Osteoblast (primary cell): ENCODE results near the gene NPNT. TPM values are rescaled to one million over a fixed set of nuclear protein-coding genes. Genes with fewer than 3 reads are reported as not detected.

Experiments used
- DNase-seq: peaks from one replicate; pipeline ENCODE4 v3.0.0; 2011; ENCODE audit warnings: low spot score, mixed read lengths; ENCODE audit not compliant: insufficient read length; ENCODE audit errors: missing footprints
- H2AFZ ChIP-seq: 2 replicates; pipeline ENCODE4 v1.6.0; 2011; ENCODE audit warnings: mild to moderate bottlenecking, low read length
- H3K27ac ChIP-seq: 2 replicates; pipeline ENCODE4 v1.5.1; 2011; ENCODE audit warnings: mild to moderate bottlenecking, low read depth, low read length, moderate library complexity
- H3K27me3 ChIP-seq: 2 replicates; pipeline ENCODE4 v1.6.0; 2012; ENCODE audit warnings: mild to moderate bottlenecking, control low read depth, inconsistent platforms, low read length, moderate library complexity; ENCODE audit not compliant: insufficient read depth
- H3K36me3 ChIP-seq: 2 replicates; pipeline ENCODE4 v1.5.1; 2011; ENCODE audit warnings: mild to moderate bottlenecking, low read length, control low read depth, moderate library complexity; ENCODE audit not compliant: insufficient read depth
- H3K4me1 ChIP-seq: 2 replicates; pipeline ENCODE4 v1.5.1; 2011; ENCODE audit warnings: mild to moderate bottlenecking, low read length, control low read depth, moderate library complexity; ENCODE audit not compliant: insufficient read depth
- H3K4me2 ChIP-seq: 2 replicates; pipeline ENCODE4 v1.6.0; 2011; ENCODE audit warnings: mild to moderate bottlenecking, low read length; ENCODE audit not compliant: insufficient read depth
- H3K4me3 ChIP-seq: fragments of 200-600 bp; sonication (generic); 3 replicates; pipeline ENCODE4 v1.5.1; 2012; ENCODE audit warnings: mild to moderate bottlenecking, low read length, inconsistent platforms; ENCODE audit not compliant: insufficient read depth
- H3K79me2 ChIP-seq: 2 replicates; pipeline ENCODE4 v1.6.0; 2012; ENCODE audit warnings: mild to moderate bottlenecking, low read length, control low read depth, inconsistent platforms; ENCODE audit not compliant: insufficient read depth
- H3K9me3 ChIP-seq: 2 replicates; pipeline ENCODE4 v1.5.1; 2011; ENCODE audit warnings: low read depth, low read length, control low read depth
- H4K20me1 ChIP-seq: 2 replicates; pipeline ENCODE4 v1.6.0; 2012; ENCODE audit warnings: mild to moderate bottlenecking, low read length, control low read depth; ENCODE audit not compliant: insufficient read depth
- total RNA-seq: library from RNA; depleted of rRNA; stranded (reverse); fragments of >200 nt; gene quantifications from 2 replicates; pipeline ENCODE4 v1.2.3, GENCODE V29; 2012
- TF ChIP-seq, protein P1 (sequence below): IDR thresholded peaks from 2 replicates; pipeline ENCODE4 v1.5.1; 2011; ENCODE audit warnings: mild to moderate bottlenecking, low read depth, low read length, moderate library complexity; ENCODE audit errors: extremely low read depth

NPNT gene
- total RNA-seq, 1 donor: 0.36 TPM

DNA sequence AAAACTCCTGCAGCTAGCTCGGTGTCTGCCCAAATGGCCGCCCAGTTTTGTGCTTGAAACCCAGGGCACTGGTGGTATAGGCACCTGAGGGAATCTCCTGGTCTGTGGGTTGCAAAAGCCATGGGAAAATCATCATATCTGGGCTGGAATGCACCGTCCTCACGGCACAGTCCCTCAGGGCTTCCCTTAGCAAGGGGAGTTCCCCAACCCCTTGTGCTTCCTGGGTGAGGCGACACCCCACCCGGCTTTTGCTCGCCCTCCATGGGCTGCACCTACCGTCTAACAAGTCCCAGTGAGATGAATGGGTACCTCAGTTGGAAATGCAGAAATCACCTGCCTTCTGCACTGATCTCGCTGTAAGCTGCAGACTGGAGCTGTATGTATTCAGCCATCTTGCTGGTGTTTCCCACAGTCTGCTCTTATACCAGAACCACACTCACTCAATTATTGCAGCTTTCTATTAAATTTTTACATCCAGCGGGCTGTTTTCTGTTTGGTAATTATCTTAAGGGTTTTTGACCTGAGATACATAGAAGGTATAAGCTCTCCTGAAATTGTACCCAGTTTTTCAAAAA is 36.7 kb upstream of the NPNT start:
- Histone ChIP-seq H3K36me3 (no peaks in the 10 kb centered on the region), H3K4me1 (peaks cover 4% of the 10 kb centered on the region), H2AFZ (no peak overlapping the region), H3K4me3 (no peak overlapping the region), H3K9me3 (no peaks in the 10 kb centered on the region), H3K4me2 (no peak overlapping the region), H4K20me1 (no peaks in the 10 kb centered on the region), H3K79me2 (no peaks in the 10 kb centered on the region), H3K27me3 (no peaks in the 10 kb centered on the region), H3K27ac (no peak overlapping the region)
- no peak for DNase-seq
- TF ChIP-seq, protein P1, sequence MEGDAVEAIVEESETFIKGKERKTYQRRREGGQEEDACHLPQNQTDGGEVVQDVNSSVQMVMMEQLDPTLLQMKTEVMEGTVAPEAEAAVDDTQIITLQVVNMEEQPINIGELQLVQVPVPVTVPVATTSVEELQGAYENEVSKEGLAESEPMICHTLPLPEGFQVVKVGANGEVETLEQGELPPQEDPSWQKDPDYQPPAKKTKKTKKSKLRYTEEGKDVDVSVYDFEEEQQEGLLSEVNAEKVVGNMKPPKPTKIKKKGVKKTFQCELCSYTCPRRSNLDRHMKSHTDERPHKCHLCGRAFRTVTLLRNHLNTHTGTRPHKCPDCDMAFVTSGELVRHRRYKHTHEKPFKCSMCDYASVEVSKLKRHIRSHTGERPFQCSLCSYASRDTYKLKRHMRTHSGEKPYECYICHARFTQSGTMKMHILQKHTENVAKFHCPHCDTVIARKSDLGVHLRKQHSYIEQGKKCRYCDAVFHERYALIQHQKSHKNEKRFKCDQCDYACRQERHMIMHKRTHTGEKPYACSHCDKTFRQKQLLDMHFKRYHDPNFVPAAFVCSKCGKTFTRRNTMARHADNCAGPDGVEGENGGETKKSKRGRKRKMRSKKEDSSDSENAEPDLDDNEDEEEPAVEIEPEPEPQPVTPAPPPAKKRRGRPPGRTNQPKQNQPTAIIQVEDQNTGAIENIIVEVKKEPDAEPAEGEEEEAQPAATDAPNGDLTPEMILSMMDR: no peak

DNA sequence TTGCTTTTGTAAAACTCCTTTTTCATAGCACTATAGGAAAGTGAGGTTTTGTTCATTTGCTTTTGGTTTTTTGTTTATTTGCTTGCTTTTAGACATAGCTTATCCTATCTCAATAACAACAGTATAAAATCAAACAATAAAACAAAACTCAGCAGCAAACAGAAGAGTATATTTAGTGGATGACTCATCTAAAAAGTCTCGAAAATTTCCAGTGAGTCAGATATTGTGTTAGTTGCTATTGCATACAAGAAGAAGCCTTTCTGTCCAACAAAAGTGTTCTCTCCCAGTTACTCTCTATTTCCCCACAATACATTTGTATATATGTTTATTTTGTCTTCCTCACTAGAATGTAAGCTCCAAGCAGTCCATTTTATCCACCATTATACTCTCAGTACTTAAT is 36.0 kb upstream of the NPNT start:
- DNase-seq: peak; percentile 89
- no peaks in the 10 kb centered on the region for H3K9me3 ChIP-seq
- peaks cover 4% of the 10 kb centered on the region for H3K4me1 ChIP-seq
- peak overlapping the region; percentile 12 for H3K27ac ChIP-seq
- TF ChIP-seq, protein P1: no peak
- H3K4me3 ChIP-seq: no peak overlapping the region
- no peak overlapping the region for H2AFZ ChIP-seq
- no peaks in the 10 kb centered on the region for H3K27me3 ChIP-seq
- no peaks in the 10 kb centered on the region for H3K79me2 ChIP-seq
- no peaks in the 10 kb centered on the region for H4K20me1 ChIP-seq
- no peak overlapping the region for H3K4me2 ChIP-seq
- no peaks in the 10 kb centered on the region for H3K36me3 ChIP-seq

DNA sequence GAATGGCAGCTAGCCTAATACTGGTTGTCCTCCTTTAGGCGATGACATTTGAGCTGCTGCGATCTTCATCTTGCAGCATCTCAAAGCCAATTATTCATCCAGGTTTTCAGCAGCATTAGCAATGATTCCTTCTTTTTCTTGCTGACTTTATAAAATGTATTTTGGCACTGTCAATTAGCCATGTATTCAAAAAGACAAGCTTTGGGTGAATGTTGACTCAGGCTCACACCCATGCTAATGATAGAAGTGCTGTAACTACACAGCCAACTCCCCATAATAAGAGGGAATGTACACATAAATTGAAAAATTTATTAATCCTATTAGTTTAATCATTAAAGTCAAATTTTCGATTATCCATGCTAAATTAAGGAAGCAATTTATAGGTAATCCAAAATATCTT is 24.3 kb upstream of the NPNT start:
- no peaks in the 10 kb centered on the region for H3K79me2 ChIP-seq
- TF ChIP-seq, protein P1: no peak
- H3K27me3 ChIP-seq: no peaks in the 10 kb centered on the region
- H3K4me2 ChIP-seq: no peak overlapping the region
- no peak overlapping the region for H3K27ac ChIP-seq
- no peaks in the 10 kb centered on the region for H3K9me3 ChIP-seq
- H2AFZ ChIP-seq: no peak overlapping the region
- no peaks in the 10 kb centered on the region for H4K20me1 ChIP-seq
- no peaks in the 10 kb centered on the region for H3K36me3 ChIP-seq
- H3K4me1 ChIP-seq: no peaks in the 10 kb centered on the region
- no peak overlapping the region for H3K4me3 ChIP-seq
- DNase-seq: no peak

DNA sequence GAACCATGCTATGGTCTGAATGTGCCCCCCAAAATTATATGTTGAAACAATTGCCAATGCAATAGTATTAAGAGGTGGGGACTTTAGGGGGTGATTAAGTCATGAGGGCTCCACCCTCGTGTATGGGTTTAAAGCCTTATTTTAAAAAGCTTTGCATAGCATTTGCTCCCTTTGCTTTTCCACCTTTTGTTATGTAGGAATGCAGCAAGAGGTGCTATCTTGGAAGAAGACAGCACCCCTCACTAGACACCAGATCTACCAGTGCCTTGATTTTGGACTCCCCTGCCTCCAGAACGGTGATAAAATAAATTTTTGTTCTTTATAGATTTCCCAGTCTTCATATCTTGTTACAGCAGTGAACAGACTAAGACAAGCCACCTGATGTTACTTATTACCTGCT is 23.3 kb upstream of the NPNT start:
- Histone ChIP-seq H4K20me1 (no peaks in the 10 kb centered on the region), H3K27ac (no peak overlapping the region), H3K79me2 (no peaks in the 10 kb centered on the region), H3K27me3 (no peaks in the 10 kb centered on the region), H3K9me3 (no peaks in the 10 kb centered on the region), H3K4me2 (no peak overlapping the region), H3K36me3 (no peaks in the 10 kb centered on the region), H3K4me1 (no peaks in the 10 kb centered on the region), H2AFZ (no peak overlapping the region), H3K4me3 (no peak overlapping the region)
- DNase-seq: no peak
- TF ChIP-seq, protein P1: no peak
